Renal pelvis (tissue), 4 donors: Measurements from ENCODE around the gene MDK. TPM values are rescaled to one million over a fixed set of nuclear protein-coding genes. Genes with fewer than 3 reads are reported as not detected.
"Not testable (repeated sequence)": the region's sequence is repeated elsewhere in the genome, so short reads cannot be mapped to it uniquely, and the experiment has no call there.

Experiments
- DNase-seq: peaks from one replicate; pipeline ENCODE4 v3.0.0-alpha.2; 2013
- polyA plus RNA-seq, 3 donors: library from polyadenylated mRNA; unstranded; fragments of 120-200 nt; gene quantifications; one replicate each; pipeline ENCODE4 v1.2.1, GENCODE V29; 2013; ENCODE audit not compliant: insufficient read length in 3 of 3

Gene MDK
- polyA plus RNA-seq, 3 donors, result 768 to 1,134 (median 903) TPM

GRCh38 chr11:46361283-46362155 lies 19.9 kb upstream of the MDK start:
- no peak for DNase-seq

GRCh38 chr11:46362156-46363030 lies 19.1 kb upstream of the MDK start:
- no peak for DNase-seq

- no peak for DNase-seq
These were observed 18.4 kb upstream of the MDK start for GRCh38 chr11:46363031-46363407.

- DNase-seq, result no peak
These were observed 17.9 kb upstream of the MDK start for GRCh38 chr11:46363455-46364005.

GRCh38 chr11:46364056-46364455 lies 17.4 kb upstream of the MDK start:
- no peak for DNase-seq

GRCh38 chr11:46364791-46365190 lies 16.7 kb upstream of the MDK start:
- DNase-seq, result no peak

GRCh38 chr11:46366260-46366659 lies 15.2 kb upstream of the MDK start:
- DNase-seq, result no peak

- DNase-seq, result no peak
These were observed 14.8 kb upstream of the MDK start for GRCh38 chr11:46366661-46367161.

GRCh38 chr11:46367244-46367915 lies 14.1 kb upstream of the MDK start:
- no peak for DNase-seq

- no peak for DNase-seq
These were observed 13.6 kb upstream of the MDK start for GRCh38 chr11:46367916-46368267.

- peak; percentile 79 for DNase-seq
These were observed 11.9 kb upstream of the MDK start for GRCh38 chr11:46369458-46370152.

GRCh38 chr11:46370253-46370652 lies 11.2 kb upstream of the MDK start:
- no peak for DNase-seq

GRCh38 chr11:46371262-46371661 lies 10.2 kb upstream of the MDK start:
- DNase-seq, result not testable (repeated sequence)

GRCh38 chr11:46372086-46372485 lies 9.4 kb upstream of the MDK start:
- no peak for DNase-seq

- not testable (repeated sequence) for DNase-seq
These were observed 9.0 kb upstream of the MDK start for GRCh38 chr11:46372501-46372900.

GRCh38 chr11:46373787-46374740 lies 7.4 kb upstream of the MDK start:
- DNase-seq, result no peak

GRCh38 chr11:46374815-46375214 lies 6.7 kb upstream of the MDK start:
- DNase-seq, result no peak

- no peak for DNase-seq
These were observed 5.9 kb upstream of the MDK start for GRCh38 chr11:46375392-46376101.
